Activated CD4-positive, alpha-beta T cell treated with anti-CD3 and anti-CD28 coated beads, Interleukin-2, amount 50 U/mL, for 1 hour (primary cell): ENCODE measurements around the gene PTPN21.
A peak's percentile ranks its signal among the peaks of the same experiment; 100 is the strongest.

Source experiments
- DNase-seq: peaks from one replicate; pipeline ENCODE4 v3.0.0-alpha.2; 2020

The PTPN21 gene

GRCh38 chr14:88503754-88504406 lies 50.9 kb downstream of the PTPN21 start:
- DNase-seq, result no peak

- DNase-seq, result no peak
Measured at GRCh38 chr14:88502740-88503139, 52.1 kb downstream of the PTPN21 start.

DNA sequence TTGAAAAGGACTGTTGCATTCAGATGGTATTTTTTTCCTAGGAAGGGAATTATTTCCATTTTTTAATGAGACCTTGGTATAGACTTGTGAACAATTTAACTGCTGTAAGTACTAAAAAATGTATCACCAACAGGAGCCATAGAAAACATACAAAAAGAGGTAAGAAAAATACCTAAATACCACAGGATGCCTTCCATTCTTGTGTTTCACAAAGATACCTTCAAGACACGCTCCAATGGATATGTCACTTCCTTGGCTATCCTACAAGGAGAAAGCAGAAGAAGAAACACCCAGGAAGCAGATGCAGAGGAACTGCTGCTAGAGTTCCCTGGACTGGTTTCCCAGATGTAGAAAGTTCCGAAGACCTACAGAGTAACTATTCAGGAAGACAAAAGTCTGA lies 54.2 kb downstream of the PTPN21 start:
- no peak for DNase-seq

GRCh38 chr14:88499225-88499624 lies 55.6 kb downstream of the PTPN21 start:
- no peak for DNase-seq

- DNase-seq, result no peak
Measured at GRCh38 chr14:88496414-88496813, 58.4 kb downstream of the PTPN21 start.

DNA sequence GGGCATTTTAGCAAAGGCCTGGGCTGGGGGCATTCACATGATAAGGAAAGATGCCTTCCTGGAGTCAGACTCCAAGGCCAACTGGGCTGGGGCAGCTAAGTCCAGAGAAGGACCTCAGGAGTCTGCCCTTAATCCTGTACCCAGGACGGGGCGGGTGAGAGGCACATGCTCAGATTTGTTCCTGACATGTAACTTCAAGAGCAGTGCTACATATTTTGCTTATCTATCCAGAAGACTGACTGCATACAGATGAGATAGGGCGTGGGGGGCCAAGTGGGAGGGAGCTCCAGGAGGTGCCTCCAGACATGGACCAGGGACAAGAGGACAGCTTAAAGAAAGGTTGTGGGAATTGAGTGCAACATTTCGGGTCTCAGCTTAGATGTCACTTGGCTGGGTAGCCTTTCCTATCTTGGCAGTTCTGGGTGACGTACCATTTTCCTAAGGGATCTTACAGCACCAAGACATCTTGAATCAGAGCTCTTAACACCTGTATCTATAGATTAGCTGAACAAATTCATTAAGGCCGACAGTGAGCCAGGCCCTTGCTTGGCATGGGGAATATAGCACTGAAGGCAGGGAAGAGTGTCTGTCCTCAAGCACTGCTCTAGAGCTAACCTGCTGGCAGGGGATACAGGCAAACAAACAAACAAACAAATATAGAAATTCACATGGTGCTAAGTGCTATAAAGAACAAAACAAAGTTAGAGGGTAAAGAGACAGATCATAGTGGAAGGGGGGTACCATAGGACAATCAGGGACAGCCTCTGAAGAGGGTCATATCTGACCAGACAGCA lies 61.2 kb downstream of the PTPN21 start:
- DNase-seq, result no peak

DNA sequence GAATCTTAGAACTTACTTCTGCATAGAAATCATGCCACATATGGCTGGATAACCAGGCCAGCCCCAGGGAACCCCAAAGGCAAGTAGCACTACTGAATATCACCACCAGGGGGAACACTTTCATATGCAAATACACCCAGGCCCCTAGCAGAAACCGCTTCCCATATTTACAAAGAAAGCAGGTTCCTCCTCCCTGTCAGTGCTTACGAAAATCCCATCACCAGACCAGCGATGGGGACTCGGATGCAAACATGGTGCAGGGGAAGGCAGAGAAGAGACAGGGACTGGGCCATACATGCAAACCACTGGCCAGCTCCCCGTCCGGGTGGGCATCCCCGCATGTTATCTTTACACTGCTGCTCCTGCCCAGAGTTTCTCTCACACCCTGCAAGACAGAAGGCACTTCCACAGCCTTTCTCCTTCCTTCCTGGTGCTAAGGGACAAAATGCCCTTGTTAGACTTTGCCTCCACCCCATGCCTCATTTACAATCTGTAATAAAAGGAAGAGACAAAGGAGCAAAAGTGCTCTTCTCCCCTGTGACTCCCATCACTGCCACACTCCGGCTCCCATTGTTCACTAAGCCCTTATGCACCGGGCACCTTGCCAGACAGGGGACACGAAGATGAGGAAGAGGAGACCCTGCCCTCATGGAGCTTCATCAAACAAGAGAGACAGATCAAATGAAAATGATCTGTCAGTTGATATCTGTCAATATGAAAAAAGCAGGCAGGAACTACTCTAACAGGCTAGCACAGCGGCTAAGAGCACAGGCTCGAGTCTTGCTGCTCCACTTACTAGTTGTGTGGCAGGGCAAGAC lies 62.3 kb downstream of the PTPN21 start:
- peak; percentile 43 for DNase-seq

GRCh38 chr14:88490168-88490567 lies 64.6 kb downstream of the PTPN21 start:
- DNase-seq, result no peak

GRCh38 chr14:88488897-88489296 lies 65.9 kb downstream of the PTPN21 start:
- DNase-seq, result no peak

DNA sequence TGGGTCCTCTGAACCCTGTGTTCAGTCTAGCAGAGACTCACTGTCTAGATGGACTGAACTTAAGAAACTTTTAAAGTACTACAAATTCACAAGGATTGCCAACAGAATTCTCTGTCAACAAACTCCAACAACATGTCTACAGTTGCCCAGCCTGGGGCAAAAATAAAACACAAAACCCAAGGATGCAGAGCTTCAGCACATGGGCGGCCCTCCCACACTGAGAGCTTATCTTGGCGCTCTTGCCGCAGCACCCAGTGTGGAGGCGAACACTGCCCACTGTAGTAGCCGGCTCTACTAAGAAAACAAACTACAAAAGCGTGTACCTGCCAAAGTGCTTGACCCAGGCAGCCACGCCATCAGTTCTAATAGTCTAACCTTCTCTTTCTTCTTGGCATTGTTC lies 66.7 kb downstream of the PTPN21 start:
- DNase-seq, result no peak

GRCh38 chr14:88482524-88482923 lies 72.3 kb downstream of the PTPN21 start:
- DNase-seq, result no peak

DNA sequence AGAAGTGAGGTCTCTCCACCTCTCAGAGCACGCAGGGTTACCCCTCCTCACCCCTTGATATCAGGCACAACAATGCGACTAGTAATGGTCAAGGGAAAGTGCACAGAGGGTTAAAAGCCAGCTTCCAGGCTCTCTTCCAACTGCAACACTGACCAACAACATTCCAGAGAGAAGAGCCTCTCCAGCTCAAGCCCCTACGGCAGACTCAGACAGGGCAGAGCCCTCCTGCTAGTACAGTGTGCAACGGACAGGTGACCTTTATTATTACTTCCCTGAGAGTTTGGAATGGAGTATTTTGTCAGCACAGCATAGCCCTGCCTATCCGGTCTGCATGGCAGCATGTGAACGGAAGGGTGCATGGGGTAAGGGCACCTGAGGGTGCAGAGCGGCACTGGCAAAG lies 73.0 kb downstream of the PTPN21 start:
- DNase-seq, result no peak

GRCh38 chr14:88481059-88481458 lies 73.7 kb downstream of the PTPN21 start:
- no peak for DNase-seq

DNA sequence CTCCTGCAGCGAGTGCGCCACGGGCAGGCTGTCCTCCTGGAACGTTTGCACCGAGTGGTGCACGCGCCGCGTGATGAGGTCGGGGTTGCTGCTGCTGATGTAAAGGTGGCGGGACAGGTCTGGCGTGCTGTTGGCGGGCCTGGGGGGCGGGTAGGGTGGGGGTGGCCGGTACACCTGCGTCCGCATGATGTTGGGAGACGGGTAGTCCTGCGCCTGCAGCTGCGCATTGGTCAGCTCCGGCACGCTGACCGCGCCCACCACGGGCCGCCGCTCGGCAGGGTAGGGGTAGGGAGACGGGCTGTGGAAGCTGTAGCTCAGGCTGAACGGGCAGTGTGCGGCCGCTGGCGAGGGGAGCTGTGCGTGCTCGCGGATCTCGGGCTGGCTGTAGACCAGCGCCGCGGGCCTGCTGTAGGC lies 75.2 kb downstream of the PTPN21 start:
- DNase-seq, result no peak

GRCh38 chr14:88478931-88479330 lies 75.9 kb downstream of the PTPN21 start:
- DNase-seq, result no peak

DNA sequence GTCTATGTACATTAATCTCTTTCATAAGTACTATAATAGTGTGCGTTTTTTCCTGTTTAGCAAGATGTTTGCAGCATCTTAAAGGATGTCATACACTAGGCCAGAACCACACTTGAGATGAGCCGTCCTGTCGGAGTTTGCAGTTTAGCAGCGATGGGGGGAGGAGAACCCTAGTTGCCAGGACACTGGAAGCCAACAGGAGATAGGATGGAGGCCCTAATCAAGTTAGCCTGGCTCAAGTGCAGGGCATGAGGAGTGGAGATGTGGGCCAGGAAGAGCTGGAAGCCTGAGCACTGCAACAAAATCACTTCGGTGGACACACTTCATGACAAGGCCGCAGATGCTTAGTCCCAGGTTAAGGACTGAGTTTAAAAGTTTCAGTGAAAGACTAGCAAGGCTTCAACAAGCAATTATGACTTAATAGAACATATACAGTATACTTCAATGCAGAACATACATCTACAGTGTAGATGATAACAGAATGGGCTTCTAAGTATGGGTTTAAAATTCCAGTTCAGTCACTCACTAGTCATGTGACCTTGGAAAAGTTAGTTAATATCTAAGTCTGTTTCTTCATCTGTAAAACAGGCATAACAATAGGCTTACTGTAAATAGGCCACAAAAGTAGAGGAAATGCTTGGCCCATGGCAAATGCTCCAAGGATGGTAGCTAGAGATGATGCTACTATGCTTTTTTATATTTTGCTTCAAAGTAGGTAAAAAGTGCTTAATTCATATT lies 77.1 kb downstream of the PTPN21 start:
- DNase-seq, result no peak

- no peak for DNase-seq
Measured at GRCh38 chr14:88476825-88477224, 78.0 kb downstream of the PTPN21 start.

DNA sequence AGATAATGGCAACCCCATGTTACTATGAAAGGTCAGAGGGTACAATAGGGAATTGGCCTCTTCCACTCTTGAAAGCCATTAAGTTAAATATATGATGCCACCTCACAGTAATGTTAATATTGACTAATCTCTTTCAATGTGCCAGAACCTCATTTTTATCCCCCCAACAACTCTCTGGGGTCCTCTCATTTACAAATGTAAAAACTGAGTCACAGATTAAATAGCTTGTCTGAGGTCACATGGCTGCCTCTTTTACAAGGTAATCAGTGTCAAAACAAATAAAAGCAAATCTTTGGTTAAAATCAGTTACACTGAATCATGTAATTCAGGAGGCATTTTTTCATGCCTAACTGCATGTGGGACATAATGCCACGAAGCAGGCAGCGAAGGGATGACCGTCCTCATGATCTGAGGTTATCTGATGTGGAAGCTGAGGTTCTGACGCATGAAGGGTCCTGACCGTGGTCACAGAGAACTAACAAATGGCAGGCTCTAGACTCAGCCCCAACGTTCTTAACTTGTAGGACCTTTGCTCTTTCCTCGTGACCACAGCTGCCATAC lies 78.5 kb downstream of the PTPN21 start:
- no peak for DNase-seq

DNA sequence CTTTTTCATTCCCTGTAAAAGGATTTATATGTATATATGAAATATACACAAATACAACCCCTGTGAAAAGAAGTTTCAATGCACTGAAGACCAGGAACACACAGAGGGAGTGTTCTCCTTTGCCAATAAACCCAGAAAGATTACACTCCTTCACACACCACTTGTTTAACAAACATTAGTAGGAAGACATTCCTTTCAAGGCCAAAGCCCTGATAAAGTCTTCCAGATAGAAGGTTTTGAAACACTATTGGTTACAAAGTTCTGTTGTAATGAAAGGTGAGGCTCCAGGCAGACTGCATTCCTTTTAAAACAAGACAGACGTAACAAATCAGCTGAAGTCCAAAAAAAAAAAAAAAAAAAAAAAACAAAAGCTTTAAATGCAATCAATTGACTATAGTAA lies 81.0 kb downstream of the PTPN21 start:
- DNase-seq, result no peak

DNA sequence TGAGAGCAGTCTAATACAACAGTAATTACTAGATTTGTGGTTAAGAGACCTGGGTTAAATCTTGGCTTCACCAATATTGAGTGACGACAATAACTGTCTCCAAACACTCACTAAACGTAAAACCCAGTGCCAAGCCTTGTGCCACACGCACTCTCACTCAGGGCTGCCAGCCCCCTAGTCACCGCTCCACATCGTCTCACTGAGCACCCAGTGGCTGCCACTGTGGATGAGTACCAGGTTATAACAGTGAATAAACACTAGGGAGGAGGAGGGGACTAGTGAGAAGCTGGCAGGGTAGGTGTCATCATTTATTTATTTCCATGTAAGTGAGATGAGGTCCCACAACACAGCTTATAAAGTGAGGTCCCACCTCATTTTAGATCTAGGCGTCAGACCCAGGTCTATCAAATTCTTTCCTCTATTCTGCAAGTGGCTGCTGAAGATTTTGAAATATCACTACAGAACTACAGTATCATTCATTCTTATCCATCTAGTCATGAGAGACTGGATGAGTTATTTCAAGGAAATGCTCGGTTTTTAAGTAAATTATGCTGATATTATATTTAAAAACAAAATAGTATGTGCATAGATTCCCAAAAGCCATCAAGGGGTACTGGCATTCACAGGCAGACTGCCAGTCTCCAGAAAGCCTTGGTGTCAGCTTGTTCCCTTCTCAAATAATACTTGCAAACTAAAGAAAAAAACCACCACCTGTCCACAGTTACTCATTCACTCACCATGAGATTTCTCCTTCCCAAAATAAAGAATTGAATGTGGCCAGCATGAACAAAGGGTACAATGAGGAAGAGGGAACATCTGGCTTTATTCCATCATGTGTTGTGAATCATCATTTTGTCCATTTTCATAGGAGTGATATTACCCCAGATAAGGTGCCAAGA lies 84.0 kb downstream of the PTPN21 start:
- DNase-seq, result no peak

- no peak for DNase-seq
Measured at GRCh38 chr14:88468406-88468805, 86.4 kb downstream of the PTPN21 start.

DNA sequence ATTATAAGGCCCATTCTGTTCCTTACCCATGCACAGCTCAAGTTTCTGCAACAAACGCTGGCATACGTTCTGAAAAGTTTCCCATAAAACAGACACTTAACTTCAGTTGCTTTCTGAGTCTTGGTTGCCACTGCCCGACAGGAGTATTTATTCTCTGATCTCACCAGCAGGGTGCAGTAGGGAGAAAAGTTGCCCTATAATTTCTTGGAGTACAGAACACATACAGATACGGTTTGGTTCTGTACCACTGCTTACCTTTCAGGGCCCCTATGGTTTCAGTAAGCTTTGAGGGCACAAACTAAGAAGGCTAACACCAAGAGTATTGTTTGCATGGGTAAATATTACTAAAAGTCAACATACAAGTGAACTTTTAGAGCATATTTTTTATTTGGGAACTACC lies 91.5 kb downstream of the PTPN21 start:
- no peak for DNase-seq
